IMR-90 (cell line): ENCODE results near the gene ALPK3. TPM values are rescaled to one million over a fixed set of nuclear protein-coding genes. Genes with fewer than 3 reads are reported as not detected.

Source experiments
- ATAC-seq: fragments of 200-7000 bp; cut with Tn5 transposase; 2 replicates; pipeline ENCODE4 v1.9.1; 2020; ENCODE audit warnings: low read depth, mild to moderate bottlenecking, moderate library complexity
- BruUV-seq: library from RNA; stranded (reverse); fragments of 400-500 nt; replicated peaks from 2 replicates; lab custom pipeline; 2021; lab: Mats Ljungman, UMichigan
- CTCF ChIA-PET: fragments of 300-600 bp; formaldehyde crosslinking; extraction: SDS; loops from one replicate; lab custom pipeline; 2021; ENCODE audit warnings: antibody characterized with exemption; lab: Yijun Ruan, JAX
- POLR2A ChIA-PET: fragments of 300-600 bp; sonication (Branson Sonifier 250); formaldehyde crosslinking; loops from one replicate; lab custom pipeline; 2022; ENCODE audit warnings: antibody characterized with exemption; ENCODE audit not compliant: unreplicated experiment; lab: Charles Lee
- DNase-seq: peaks from one replicate; pipeline ENCODE4 v3.0.0; 2013
- H2AFZ ChIP-seq: replicated peaks from 2 replicates; pipeline ENCODE3; 2013; ENCODE audit warnings: low read length, mild to moderate bottlenecking; ENCODE audit not compliant: poor library complexity
- H2AK5ac ChIP-seq: 2 replicates; pipeline ENCODE4 v1.6.1; 2013; ENCODE audit warnings: low read depth, low read length, inconsistent platforms
- H2AK9ac ChIP-seq: replicated peaks from 2 replicates; pipeline ENCODE3; 2013; ENCODE audit warnings: mild to moderate bottlenecking, low read depth, low read length, moderate library complexity; ENCODE audit not compliant: poor library complexity
- H2BK120ac ChIP-seq: 2 replicates; pipeline ENCODE4 v1.6.1; 2013; ENCODE audit warnings: low read depth, low read length, inconsistent platforms
- H2BK15ac ChIP-seq: 3 replicates; pipeline ENCODE4 v1.6.1; 2013; ENCODE audit warnings: low read depth, low read length, inconsistent platforms
- H2BK20ac ChIP-seq: 2 replicates; pipeline ENCODE4 v1.6.1; 2013; ENCODE audit warnings: low read depth, mild to moderate bottlenecking, inconsistent platforms, low read length, moderate library complexity
- H2BK5ac ChIP-seq: 2 replicates; pipeline ENCODE4 v1.6.1; 2013; ENCODE audit warnings: mild to moderate bottlenecking, low read depth, low read length, inconsistent platforms; ENCODE audit not compliant: poor library complexity, severe bottlenecking
- H3K14ac ChIP-seq: replicated peaks from 2 replicates; pipeline ENCODE4 v1.6.1; 2013; ENCODE audit warnings: low read depth, low read length, inconsistent platforms
- H3K18ac ChIP-seq: 2 replicates; pipeline ENCODE4 v1.6.1; 2013; ENCODE audit warnings: low read depth, low read length, control low read depth
- H3K23ac ChIP-seq: 2 replicates; pipeline ENCODE4 v1.6.1; 2013; ENCODE audit warnings: low read depth, low read length, inconsistent platforms
- H3K27ac ChIP-seq: 2 replicates; pipeline ENCODE4 v1.5.1; 2013; ENCODE audit warnings: mild to moderate bottlenecking, control low read depth, low read length; ENCODE audit not compliant: insufficient read depth
- H3K27me3 ChIP-seq: 2 replicates; pipeline ENCODE4 v1.6.1; 2013; ENCODE audit warnings: low read length; ENCODE audit not compliant: control insufficient read depth, insufficient read depth
- H3K36me3 ChIP-seq: 2 replicates; pipeline ENCODE4 v1.6.1; 2013; ENCODE audit warnings: low read length, mixed read lengths; ENCODE audit not compliant: control insufficient read depth, insufficient read depth
- H3K4ac ChIP-seq: 2 replicates; pipeline ENCODE4 v1.6.1; 2013; ENCODE audit warnings: low read depth, low read length, inconsistent platforms
- H3K4me1 ChIP-seq: 2 replicates; pipeline ENCODE4 v1.6.1; 2013; ENCODE audit warnings: low read length, mixed read lengths; ENCODE audit not compliant: control insufficient read depth, insufficient read depth
- H3K4me2 ChIP-seq: 2 replicates; pipeline ENCODE4 v1.6.1; 2013; ENCODE audit warnings: low read depth, mild to moderate bottlenecking, control low read depth, low read length, moderate library complexity
- H3K4me3 ChIP-seq: 2 replicates; pipeline ENCODE4 v1.5.1; 2013; ENCODE audit warnings: low read depth, mild to moderate bottlenecking, control low read depth, low read length, moderate library complexity; ENCODE audit not compliant: insufficient read depth
- H3K56ac ChIP-seq: 2 replicates; pipeline ENCODE4 v1.6.1; 2013; ENCODE audit warnings: low read length, inconsistent platforms; ENCODE audit not compliant: insufficient read depth; ENCODE audit errors: extremely low read depth
- H3K79me1 ChIP-seq, 2 experiments: 2 replicates each; pipeline ENCODE4 v1.6.1; 2013; ENCODE audit warnings: low read length in 2 of 2, inconsistent platforms in 1 of 2, low read depth in 1 of 2
- H3K9ac ChIP-seq: 2 replicates; pipeline ENCODE4 v1.6.1; 2013; ENCODE audit warnings: low read depth, low read length, control low read depth
- H3K9me1 ChIP-seq: 2 replicates; pipeline ENCODE4 v1.6.1; 2013; ENCODE audit warnings: low read length, inconsistent platforms; ENCODE audit not compliant: insufficient read depth
- H3K9me3 ChIP-seq: 2 replicates; pipeline ENCODE4 v1.6.1; 2013; ENCODE audit warnings: low read length; ENCODE audit not compliant: control insufficient read depth, insufficient read depth
- H4K20me1 ChIP-seq: 2 replicates; pipeline ENCODE4 v1.6.1; 2013; ENCODE audit warnings: low read length, inconsistent platforms; ENCODE audit not compliant: insufficient read depth
- H4K5ac ChIP-seq: 2 replicates; pipeline ENCODE4 v1.6.1; 2013; ENCODE audit warnings: mild to moderate bottlenecking, low read depth, low read length, control low read depth
- H4K8ac ChIP-seq, 2 experiments: 2 replicates each; pipeline ENCODE4 v1.6.1; 2013; ENCODE audit warnings: low read depth in 2 of 2, low read length in 2 of 2, control low read depth in 1 of 2, inconsistent platforms in 1 of 2
- H4K91ac ChIP-seq: 2 replicates; pipeline ENCODE4 v1.6.1; 2013; ENCODE audit warnings: low read depth, low read length, inconsistent platforms; ENCODE audit not compliant: insufficient read depth
- BHLHE40 ChIP-seq: fragments of 150-350 bp; IDR thresholded peaks from 2 replicates; pipeline ENCODE4 v1.6.1; 2016; ENCODE audit warnings: mild to moderate bottlenecking, low read depth, low read length
- CEBPB ChIP-seq: IDR thresholded peaks from 2 replicates; pipeline ENCODE4 v1.6.1; 2012; ENCODE audit warnings: low read depth, low read length, improper control_type of control experiment
- CHD1 ChIP-seq: IDR thresholded peaks from 2 replicates; pipeline ENCODE4 v1.6.1; 2012; ENCODE audit warnings: low read depth, low read length, improper control_type of control experiment
- CTCF ChIP-seq: conservative IDR thresholded peaks from 2 replicates; pipeline ENCODE4 v1.5.1; 2012; ENCODE audit warnings: mild to moderate bottlenecking, low read depth, low read length, improper control_type of control experiment
- ELK1 ChIP-seq: fragments of 150-350 bp; IDR thresholded peaks from 2 replicates; pipeline ENCODE4 v1.6.1; 2016; ENCODE audit warnings: low read depth, mild to moderate bottlenecking, low read length, moderate library complexity, borderline replicate concordance
- FOS ChIP-seq: fragments of 150-350 bp; IDR thresholded peaks from 2 replicates; pipeline ENCODE4 v1.6.1; 2016; ENCODE audit warnings: low read depth, low read length
- MAFK ChIP-seq: IDR thresholded peaks from 2 replicates; pipeline ENCODE4 v1.6.1; 2012; ENCODE audit warnings: low read depth, low read length, improper control_type of control experiment
- MAZ ChIP-seq: IDR thresholded peaks from 2 replicates; pipeline ENCODE4 v1.6.1; 2012; ENCODE audit warnings: low read depth, mild to moderate bottlenecking, low read length, improper control_type of control experiment, moderate library complexity, borderline replicate concordance
- MXI1 ChIP-seq: IDR thresholded peaks from 2 replicates; pipeline ENCODE4 v1.6.1; 2012; ENCODE audit warnings: low read depth, mild to moderate bottlenecking, low read length, moderate library complexity, borderline replicate concordance
- NFE2L2 ChIP-seq: fragments of 150-350 bp; IDR thresholded peaks from 2 replicates; pipeline ENCODE4 v1.6.1; 2016; ENCODE audit warnings: low read depth, mild to moderate bottlenecking, low read length
- POLR2A ChIP-seq: IDR thresholded peaks from 2 replicates; pipeline ENCODE4 v1.6.1; 2012; ENCODE audit warnings: mild to moderate bottlenecking, low read depth, low read length
- RAD21 ChIP-seq: IDR thresholded peaks from 2 replicates; pipeline ENCODE4 v1.6.1; 2012; ENCODE audit warnings: low read length, improper control_type of control experiment
- RCOR1 ChIP-seq: IDR thresholded peaks from 2 replicates; pipeline ENCODE4 v1.6.1; 2012; ENCODE audit warnings: mild to moderate bottlenecking, low read length, improper control_type of control experiment; ENCODE audit not compliant: insufficient replicate concordance
- RFX5 ChIP-seq: IDR thresholded peaks from 2 replicates; pipeline ENCODE4 v1.8.0; 2012; ENCODE audit warnings: low read depth, mild to moderate bottlenecking, low read length, moderate library complexity
- SMC3 ChIP-seq: fragments of 150-350 bp; IDR thresholded peaks from 2 replicates; pipeline ENCODE4 v1.6.1; 2016; ENCODE audit warnings: low read depth, mild to moderate bottlenecking, antibody characterized with exemption, low read length, moderate library complexity
- USF2 ChIP-seq: fragments of 150-350 bp; IDR thresholded peaks from 2 replicates; pipeline ENCODE4 v1.6.1; 2017; ENCODE audit warnings: mild to moderate bottlenecking, antibody characterized with exemption, low read length, low read depth
- WGBS, 2 experiments: methylation state at CpG; one replicate each; pipeline versions ENCODE4 v1.1.5 to v1.1.7; 2013; ENCODE audit warnings: missing lambda C conversion rate in 2 of 2; ENCODE audit not compliant: insufficient read length in 1 of 2; ENCODE audit errors: extremely low coverage in 2 of 2; 5-methylcytosine and 5-hydroxymethylcytosine counted together
- dilution Hi-C: fragments of 300-500 bp; cut with HindIII; formaldehyde crosslinking; loops from one replicate; pipeline ENCODE4 v1.14.3; 2018; ENCODE audit warnings: low sequenced_read_pairs; ENCODE audit not compliant: unreplicated experiment
- in situ Hi-C: fragments of 300-500 bp; cut with MboI; formaldehyde crosslinking; loops from 3 replicates; pipeline ENCODE4 v1.14.3; 2019; ENCODE audit warnings: low sequenced_read_pairs, inconsistent platforms, mixed read lengths
- intact Hi-C: fragments of 100-400 bp; cut with micrococcal nuclease; formaldehyde crosslinking; loops from 2 replicates; pipeline ENCODE4 v1.10.0; 2022
- polyA plus RNA-seq, 3 experiments: library from polyadenylated mRNA; depleted of rRNA; stranded (reverse); fragments of >200 nt; gene quantifications; 2 replicates each; pipeline ENCODE4 v1.2.3, GENCODE V29; 2012; ENCODE audit warnings: low replicate concordance in 1 of 3
- total RNA-seq: library from RNA; depleted of rRNA; stranded (reverse); fragments of >200 nt; gene quantifications from 2 replicates; pipeline ENCODE4 v1.2.3, GENCODE V29; 2012

ALPK3 gene
- total and polyA plus RNA-seq, 2 of the 4 experiments (the other 2 are of a cell fraction): under 0.01 to 0.26 TPM

- Histone ChIP-seq H3K4me3 (no peak overlapping the region), H3K23ac (no peak overlapping the region), H2AK5ac (no peak overlapping the region), H3K9me3 (no peaks in the 10 kb centered on the region), H2BK120ac (no peak overlapping the region), H3K14ac (no peak overlapping the region), H3K27ac (no peak overlapping the region), H3K9me1 (peaks cover 7% of the 10 kb centered on the region; the same call in 1 of the 2 replicates), H3K4me1 (0 out of 2 replicates have a peak, but pooled peaks cover 2% of the 10 kb centered on the region), H3K79me1 (peaks cover 20 to 76% of the 10 kb centered on the region in 2 experiments), H4K91ac (no peak overlapping the region), H3K9ac (no peak overlapping the region), H3K27me3 (no peaks in the 10 kb centered on the region), H4K5ac (no peak overlapping the region), H2BK20ac (no peak overlapping the region), H2BK5ac (no peak overlapping the region), H3K4me2 (no peak overlapping the region), H4K20me1 (peaks cover 15% of the 10 kb centered on the region), H4K8ac (no peak overlapping the region), H3K36me3 (peaks cover 17% of the 10 kb centered on the region), H2AFZ (no peak overlapping the region), H3K56ac (no peak overlapping the region), H3K4ac (no peak overlapping the region), H2BK15ac (no peak overlapping the region), H2AK9ac (no peak overlapping the region), H3K18ac (no peak overlapping the region)
- no peak for ATAC-seq
- ChIA-PET CTCF (no interaction called here), POLR2A (no interaction called here)
- WGBS, 2 experiments: 87% methylated on average over 3 of the region's 13 CpGs; no CpG with 5 or more reads in 1 of the 2 experiments
- dilution Hi-C loops: no loop called here
- intact Hi-C loops: no loop called here
- in situ Hi-C loops: no loop called here
- BruUV-seq: no TSS peak
- TF ChIP-seq CTCF: no peak
- TF ChIP-seq ELK1: no peak
- no peak for TF ChIP-seq BHLHE40
- no peak for TF ChIP-seq CEBPB
- no peak for TF ChIP-seq RFX5
- TF ChIP-seq MAZ: no peak
- TF ChIP-seq MAFK: no peak
- TF ChIP-seq SMC3: no peak
- TF ChIP-seq FOS: no peak
- TF ChIP-seq NFE2L2: no peak
- no peak for TF ChIP-seq CHD1
- no peak for TF ChIP-seq RCOR1
- no peak for TF ChIP-seq MXI1
- no peak for TF ChIP-seq USF2
- no peak for TF ChIP-seq POLR2A
- TF ChIP-seq RAD21: no peak
- no peak for DNase-seq
These were observed 39.0 kb upstream of the ALPK3 start for GRCh38 chr15:84778194-84778593.
